Activated T-helper 9 cell treated with anti-CD3 and anti-CD28 coated beads, Interleukin-2, amount 50 U/mL, for 16 hours (primary cell): Measurements from ENCODE around the gene PICK1.

Source experiments
- DNase-seq: peaks from one replicate; pipeline ENCODE4 v3.0.0-alpha.2; 2020; ENCODE audit warnings: low read depth

The PICK1 gene

GRCh38 chr22:38049812-38050619, 7.2 kb upstream of the PICK1 start:
- no peak for DNase-seq

- DNase-seq: no peak
These were observed 6.5 kb upstream of the PICK1 start for GRCh38 chr22:38050720-38051119.

- DNase-seq: no peak
These were observed 5.9 kb upstream of the PICK1 start for GRCh38 chr22:38051261-38051660.

DNA sequence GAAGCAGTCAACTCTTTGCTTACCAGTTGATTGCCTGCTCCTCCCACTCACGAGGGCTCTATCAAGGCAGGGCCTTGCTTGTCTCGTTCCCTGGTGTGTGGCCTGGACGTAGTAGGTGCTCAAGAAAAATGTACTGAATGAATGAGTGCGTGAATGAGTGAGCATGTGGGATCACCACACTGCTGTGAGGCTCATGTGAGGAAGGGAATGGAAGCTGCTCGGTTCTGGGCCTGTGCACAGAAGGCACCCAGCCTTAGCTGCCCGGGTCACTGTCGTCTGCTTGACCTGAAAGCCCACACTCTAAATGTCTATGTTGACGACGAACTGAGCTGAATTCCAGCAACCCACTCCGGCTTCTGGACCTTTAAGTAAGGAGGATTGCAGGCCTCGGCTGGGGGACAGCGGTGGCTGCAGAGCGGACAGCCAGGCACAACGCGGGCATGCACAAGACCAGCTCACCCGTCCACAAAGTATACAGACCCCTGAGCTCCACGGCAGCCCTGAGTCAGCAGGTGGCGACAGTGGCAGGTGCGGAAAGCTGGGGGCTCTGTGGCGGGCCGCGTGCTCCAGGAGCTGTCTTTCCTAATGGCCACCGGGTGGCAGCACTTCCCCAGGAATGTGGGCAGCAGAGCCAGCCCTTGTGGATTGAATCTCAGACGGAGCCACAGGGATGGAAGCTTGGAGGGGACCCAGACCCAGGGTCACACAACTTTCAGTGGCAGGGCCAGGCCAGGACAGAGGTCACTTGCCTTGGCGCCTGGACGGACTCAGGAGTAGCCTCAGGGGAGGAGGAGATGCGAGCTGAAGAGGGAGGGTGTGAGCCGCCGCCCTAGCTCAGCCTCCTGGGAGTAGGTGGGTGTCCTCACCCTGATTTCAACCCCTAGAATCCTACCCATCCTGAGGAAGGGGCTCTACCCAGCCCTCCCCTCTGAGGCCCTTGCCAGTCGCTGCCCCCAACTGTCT, 5.0 kb upstream of the PICK1 start:
- DNase-seq: peak; percentile 69

- no peak for DNase-seq
These were observed 5.6 kb downstream of the PICK1 start for GRCh38 chr22:38062791-38063190.

GRCh38 chr22:38065539-38065938, 8.3 kb downstream of the PICK1 start:
- no peak for DNase-seq

DNA sequence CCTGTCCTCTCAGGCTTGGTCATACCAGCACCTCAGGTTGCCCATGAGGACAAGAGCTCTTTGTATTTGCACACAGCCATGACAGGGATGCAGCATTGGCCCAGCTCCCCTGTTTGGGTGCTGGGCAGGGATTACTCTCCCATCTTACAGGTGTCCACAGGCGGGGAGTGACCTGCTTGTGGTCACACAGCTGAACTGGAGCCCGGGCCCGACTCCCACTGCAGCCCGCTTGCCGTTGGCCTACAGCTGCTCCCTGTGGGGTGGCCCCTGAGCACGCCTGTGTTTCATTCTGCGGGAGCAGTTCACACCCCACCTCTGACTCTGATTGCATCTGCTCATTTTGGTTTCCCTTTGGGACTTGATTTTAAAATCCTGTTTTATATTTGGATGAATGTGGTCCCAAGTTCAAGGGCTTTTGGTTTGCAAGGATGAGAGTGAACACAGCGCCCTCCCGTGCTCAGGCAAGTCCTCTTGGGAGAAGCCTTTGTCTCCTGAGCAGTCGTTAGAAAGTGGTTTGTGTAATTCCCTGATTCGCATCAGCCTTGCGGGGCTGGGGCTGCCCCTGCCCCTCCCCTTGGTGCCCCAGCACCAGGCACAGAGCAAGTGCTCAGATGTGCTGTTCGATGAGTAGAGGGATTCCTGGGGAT, 9.3 kb downstream of the PICK1 start:
- DNase-seq: no peak

DNA sequence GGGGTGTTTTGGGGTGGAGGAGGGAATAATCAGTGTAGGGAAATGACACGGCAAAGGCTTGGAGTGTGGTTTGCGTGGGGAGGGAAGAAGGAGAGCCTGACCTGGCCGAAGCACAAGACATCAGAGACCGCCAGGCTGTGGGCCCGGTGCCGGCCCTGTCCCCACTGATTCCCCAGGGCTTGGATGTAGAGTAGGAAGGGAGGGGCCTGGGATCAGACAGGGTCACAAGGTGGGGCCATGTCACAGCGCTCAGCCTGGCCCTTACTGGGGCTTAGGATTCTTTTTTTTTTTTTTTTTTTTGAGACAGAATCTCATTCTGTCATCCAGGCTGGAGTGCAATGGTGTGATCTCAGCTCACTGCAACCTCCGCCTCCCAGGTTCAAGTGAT, 9.8 kb downstream of the PICK1 start:
- DNase-seq: no peak

DNA sequence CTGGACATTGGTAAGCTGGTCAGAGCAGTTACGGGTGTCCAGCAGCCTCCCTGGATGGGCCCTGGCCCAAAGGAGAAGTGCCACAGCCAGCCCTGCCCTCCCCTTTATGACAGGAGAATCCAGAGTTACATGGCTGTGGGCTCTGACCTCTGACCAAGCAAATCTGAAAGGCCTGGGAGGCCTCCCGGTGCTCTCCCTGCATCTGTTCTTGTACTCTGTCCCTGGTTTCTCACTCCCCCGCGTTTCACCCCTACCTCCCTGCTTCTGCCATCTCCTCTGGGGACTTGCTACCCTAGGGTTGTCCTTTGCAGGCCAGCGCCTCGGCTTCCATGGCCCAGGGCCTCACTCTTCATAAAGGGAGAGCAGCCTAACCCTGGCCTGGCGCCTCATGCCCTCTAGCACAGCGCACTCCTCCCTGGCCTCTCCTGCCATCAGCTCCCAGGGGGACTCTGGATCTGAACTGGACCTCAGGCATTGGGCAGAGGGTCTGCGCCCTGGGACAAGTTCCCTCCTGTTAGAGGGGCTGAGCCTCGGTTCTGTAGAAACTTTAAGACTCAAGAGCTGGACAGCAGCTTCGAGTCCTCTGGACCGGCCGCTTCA, 10.7 kb downstream of the PICK1 start:
- DNase-seq: no peak

- no peak for DNase-seq
These were observed 11.6 kb downstream of the PICK1 start for GRCh38 chr22:38068641-38069371.

DNA sequence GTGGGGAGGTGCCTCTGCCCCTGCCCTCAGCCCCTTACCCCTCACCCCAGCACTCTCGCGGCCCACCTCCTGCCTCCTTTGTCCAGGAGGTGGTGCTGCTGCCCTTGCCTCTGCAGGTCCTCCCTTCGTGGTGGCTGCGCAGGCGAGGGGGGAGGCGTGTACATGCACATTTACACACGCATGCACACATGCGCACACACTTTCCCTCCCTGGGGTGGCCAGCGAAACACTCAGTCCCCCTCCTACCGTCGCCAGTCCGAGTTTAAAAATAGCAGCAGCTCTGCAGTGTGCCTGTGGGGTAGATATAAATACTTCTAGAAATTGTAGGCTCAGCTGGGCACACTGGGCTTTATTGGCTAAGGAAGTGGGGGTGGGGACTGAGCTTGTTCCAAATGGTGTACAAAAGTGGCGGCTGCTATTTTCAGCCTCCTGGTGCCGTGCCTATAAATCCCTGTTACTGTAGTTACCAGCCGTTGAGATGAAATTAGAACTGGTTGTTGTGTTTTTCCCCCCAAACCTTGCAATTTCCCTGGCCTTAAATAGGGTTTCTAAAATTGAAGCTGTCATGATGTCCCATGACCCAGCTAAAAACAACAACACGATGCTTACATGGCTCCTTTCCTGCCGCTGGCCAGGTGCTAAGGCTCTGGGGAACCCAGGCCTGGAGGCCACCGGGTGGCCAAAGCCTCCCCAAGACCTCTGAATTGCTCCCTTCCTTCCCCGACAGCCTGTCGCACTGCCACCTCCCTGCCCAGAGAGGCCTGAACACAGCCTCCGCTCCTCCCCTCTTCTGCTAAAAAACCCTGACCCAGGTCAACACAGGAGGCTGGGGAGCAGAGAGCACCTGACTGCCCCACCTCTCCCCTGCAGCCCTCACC, 12.4 kb downstream of the PICK1 start:
- DNase-seq: no peak

- no peak for DNase-seq
These were observed 13.2 kb downstream of the PICK1 start for GRCh38 chr22:38070250-38070921.

- no peak for DNase-seq
These were observed 14.5 kb downstream of the PICK1 start for GRCh38 chr22:38071421-38072321.

DNA sequence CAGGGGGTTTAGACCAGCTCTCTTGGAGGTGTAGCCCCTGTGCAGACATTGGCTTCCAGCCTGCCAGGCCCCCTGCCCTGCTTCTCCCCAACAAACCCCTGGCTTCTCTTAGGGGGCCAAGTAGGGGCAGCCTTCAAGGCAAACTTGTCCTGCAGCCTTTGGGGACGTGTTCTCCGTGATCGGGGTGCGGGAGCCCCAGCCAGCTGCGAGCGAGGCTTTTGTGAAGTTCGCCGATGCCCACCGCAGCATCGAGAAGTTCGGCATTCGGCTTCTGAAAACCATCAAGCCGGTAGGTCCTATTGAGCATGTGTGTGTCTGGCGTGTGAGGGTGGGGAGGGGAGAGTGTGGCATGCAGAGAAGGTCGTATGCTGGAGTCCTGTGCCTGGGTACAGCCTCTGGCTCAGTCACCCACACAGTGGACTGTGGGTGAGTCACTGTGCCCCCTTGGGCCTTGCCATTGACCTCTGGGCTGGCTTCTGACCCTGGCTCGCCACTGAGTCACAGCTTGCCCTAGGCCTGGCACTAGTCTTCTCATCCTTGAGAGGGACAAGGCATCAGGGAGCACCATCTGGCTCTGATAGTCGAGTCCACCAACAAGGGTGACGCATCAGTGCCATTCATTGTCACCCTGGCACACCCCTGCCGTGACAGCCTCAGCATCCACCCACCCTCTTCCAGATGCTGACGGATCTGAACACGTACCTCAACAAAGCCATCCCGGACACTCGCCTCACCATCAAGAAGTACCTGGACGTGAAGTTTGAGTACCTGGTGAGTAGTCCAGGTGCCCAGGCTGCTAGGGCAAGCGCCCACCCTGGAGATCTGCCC, 15.3 kb downstream of the PICK1 start:
- no peak for DNase-seq

DNA sequence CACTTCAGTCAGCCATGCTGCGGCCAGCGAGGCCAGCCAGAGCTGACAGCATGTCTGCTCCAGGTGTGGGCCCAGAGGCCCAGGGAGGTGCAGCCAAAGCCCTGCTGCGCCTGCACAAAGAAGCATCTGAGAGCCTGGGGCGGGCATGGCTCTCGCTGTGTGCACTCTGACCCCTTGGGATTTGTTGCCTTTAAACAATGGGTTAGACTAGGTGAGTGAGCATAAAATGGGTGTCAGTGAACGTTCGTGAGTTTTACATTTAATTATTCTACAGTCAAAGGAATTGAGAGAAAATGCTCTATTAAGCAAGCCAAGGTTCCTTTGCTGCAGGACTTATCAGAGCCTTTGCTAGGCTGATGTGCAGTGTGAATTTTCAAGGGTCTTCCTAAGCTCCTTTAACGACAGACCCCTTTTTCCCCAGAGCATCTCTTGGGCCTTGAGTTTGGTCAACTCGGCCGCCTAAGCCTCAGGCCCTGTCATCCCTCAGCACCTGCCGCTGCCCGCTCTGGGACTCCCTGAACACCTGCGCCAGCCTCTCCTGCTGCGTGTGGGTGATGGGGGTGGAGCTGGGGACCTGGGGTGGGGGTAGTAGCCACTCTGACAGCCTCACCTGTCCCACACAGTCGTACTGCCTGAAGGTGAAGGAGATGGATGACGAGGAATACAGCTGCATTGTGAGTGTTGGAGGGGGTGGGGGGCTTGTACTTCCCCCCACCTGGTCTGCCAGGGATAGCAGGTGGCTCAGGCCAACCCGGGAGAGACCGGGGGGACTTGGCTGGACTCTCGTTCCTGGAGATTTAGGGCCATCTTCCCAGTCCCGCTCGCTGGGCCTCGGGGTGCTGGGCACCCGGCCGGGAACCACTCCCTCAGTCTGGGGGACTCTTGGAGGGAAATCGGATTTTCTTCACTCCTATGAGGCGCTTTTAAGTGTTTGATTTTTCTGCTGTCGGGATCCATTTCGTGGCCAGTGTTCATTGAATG, 16.2 kb downstream of the PICK1 start:
- DNase-seq: no peak
